GM12878 (cell line): ENCODE data around the gene PSMA7. TPM values are rescaled to one million over a fixed set of nuclear protein-coding genes. Genes with fewer than 3 reads are reported as not detected.

Source experiments
- ATAC-seq: fragments of 200-7000 bp; cut with Tn5 transposase; 3 replicates; pipeline ENCODE4 v1.9.1; 2020; ENCODE audit warnings: mild to moderate bottlenecking, moderate library complexity
- BruUV-seq: library from RNA; stranded (reverse); fragments of 400-500 nt; replicated peaks from 2 replicates; lab custom pipeline; 2021; lab: Mats Ljungman, UMichigan
- CTCF ChIA-PET: fragments of 300-600 bp; sonication (Branson Sonifier 250); formaldehyde crosslinking; extraction: SDS; loops from one replicate; lab custom pipeline; 2021; ENCODE audit warnings: inconsistent platforms; lab: Yijun Ruan, JAX
- POLR2A ChIA-PET: fragments of 350-600 bp; formaldehyde crosslinking; extraction: SDS; loops from one replicate; lab custom pipeline; 2021; ENCODE audit warnings: inconsistent platforms; lab: Charles Lee
- RAD21 ChIA-PET: fragments of 300-600 bp; sonication (Branson Sonifier 250); formaldehyde crosslinking; loops from one replicate; lab custom pipeline; 2023; ENCODE audit warnings: antibody characterized with exemption; ENCODE audit not compliant: unreplicated experiment; lab: Charles Lee
- SMC1A ChIA-PET: fragments of 300-600 bp; sonication (Branson Sonifier 250); formaldehyde crosslinking; loops from one replicate; lab custom pipeline; 2023; ENCODE audit not compliant: unreplicated experiment, uncharacterized antibody; lab: Charles Lee
- DNase-seq: peaks from one replicate; pipeline ENCODE4 v3.0.0-alpha.2; 2011; ENCODE audit warnings: low read depth, low spot score
- FAIRE-seq: peaks from 3 replicates; lab custom pipeline; 2011; peaks lifted over from hg19 to GRCh38; lab: Jason Lieb, UNC
- H2AFZ ChIP-seq: 2 replicates; pipeline ENCODE4 v1.6.0; 2011; ENCODE audit warnings: low read depth, low read length, control low read depth; ENCODE audit not compliant: control insufficient read depth
- H3K27ac ChIP-seq: 2 replicates; pipeline ENCODE4 v1.5.1; 2011; ENCODE audit warnings: control low read depth; ENCODE audit not compliant: control insufficient read depth, insufficient read depth
- H3K27me3 ChIP-seq, 2 experiments: replicated peaks in 1 of 2; 2 replicates each; pipeline versions ENCODE4 v1.6.0 to v1.6.1; 2011; ENCODE audit warnings: low read length in 1 of 2; ENCODE audit not compliant: control insufficient read depth in 2 of 2, insufficient read depth in 2 of 2
- H3K36me3 ChIP-seq, 2 experiments: 2 replicates each; pipeline ENCODE4 v1.5.1; 2011; ENCODE audit warnings: low read length in 1 of 2; ENCODE audit not compliant: control insufficient read depth in 2 of 2, insufficient read depth in 2 of 2
- H3K4me1 ChIP-seq: 2 replicates; pipeline ENCODE4 v1.6.1; 2011; ENCODE audit warnings: mild to moderate bottlenecking, low read length, moderate library complexity, mixed read lengths; ENCODE audit not compliant: control insufficient read depth, insufficient read depth
- H3K4me2 ChIP-seq: 2 replicates; pipeline ENCODE4 v1.6.0; 2011; ENCODE audit warnings: control low read depth; ENCODE audit not compliant: control insufficient read depth, insufficient read depth
- H3K4me3 ChIP-seq: fragments of 200-600 bp; sonication (generic); 2 replicates; pipeline ENCODE4 v1.5.1; 2016
- H3K79me2 ChIP-seq: 2 replicates; pipeline ENCODE4 v1.6.0; 2011; ENCODE audit warnings: low read length; ENCODE audit not compliant: control insufficient read depth, insufficient read depth
- H3K9ac ChIP-seq: 2 replicates; pipeline ENCODE4 v1.8.0; 2011; ENCODE audit warnings: low read length, control low read depth, mixed read lengths; ENCODE audit not compliant: control insufficient read depth, insufficient read depth
- H3K9me3 ChIP-seq: replicated peaks from 3 replicates; pipeline ENCODE4 v1.5.1; 2011; ENCODE audit warnings: mild to moderate bottlenecking, low read length; ENCODE audit not compliant: control insufficient read depth, insufficient read depth
- H4K20me1 ChIP-seq: 2 replicates; pipeline ENCODE4 v1.6.0; 2011; ENCODE audit not compliant: control insufficient read depth, insufficient read depth
- DPF2 ChIP-seq: fragments of 450-650 bp; IDR thresholded peaks from 2 replicates; pipeline ENCODE4 v1.6.1; 2017; ENCODE audit warnings: mild to moderate bottlenecking
- EP300 ChIP-seq, 2 experiments: fragments of 150-350 bp in 1 of 2; IDR thresholded peaks; 2 replicates each; pipeline ENCODE4 v1.6.1; 2011 to 2012; ENCODE audit warnings: low read depth in 2 of 2, low read length in 2 of 2, borderline replicate concordance in 1 of 2, improper control_type of control experiment in 1 of 2, inconsistent platforms in 1 of 2; ENCODE audit not compliant: control insufficient read depth in 1 of 2
- ESRRA ChIP-seq: IDR thresholded peaks from 2 replicates; pipeline ENCODE4 v1.6.1; 2012; ENCODE audit warnings: mild to moderate bottlenecking, low read length, improper control_type of control experiment
- ETV6 ChIP-seq, 2 experiments: fragments of 450-650 bp in 1 of 2; IDR thresholded peaks in 1 of 2; conservative IDR thresholded peaks in 1 of 2; 2 replicates each; pipeline ENCODE4 v1.6.1; 2014; ENCODE audit warnings: antibody characterized with exemption in 1 of 2, borderline replicate concordance in 1 of 2, low read depth in 1 of 2, mild to moderate bottlenecking in 1 of 2, moderate library complexity in 1 of 2
- HDGF ChIP-seq: fragments of 450-650 bp; IDR thresholded peaks from 2 replicates; pipeline ENCODE4 v1.6.1; 2016; ENCODE audit warnings: antibody characterized with exemption
- NFIC ChIP-seq: IDR thresholded peaks from 2 replicates; pipeline ENCODE4 v1.6.1; 2012; ENCODE audit warnings: low read depth, mild to moderate bottlenecking, inconsistent platforms, low read length, moderate library complexity
- RAD21 ChIP-seq: IDR thresholded peaks from 2 replicates; pipeline ENCODE4 v1.6.1; 2011; ENCODE audit warnings: mild to moderate bottlenecking, low read depth, low read length, moderate library complexity; ENCODE audit not compliant: insufficient read depth
- SMC3 ChIP-seq: IDR thresholded peaks from 2 replicates; pipeline ENCODE4 v1.6.1; 2011; ENCODE audit warnings: low read length, improper control_type of control experiment, borderline replicate concordance
- SUPT20H ChIP-seq: IDR thresholded peaks from 2 replicates; pipeline ENCODE4 v1.6.1; 2011; ENCODE audit warnings: low read depth, mild to moderate bottlenecking, low read length, moderate library complexity, borderline replicate concordance; ENCODE audit not compliant: control insufficient read depth
- WRNIP1 ChIP-seq: IDR thresholded peaks from 2 replicates; pipeline ENCODE4 v1.6.1; 2011; ENCODE audit warnings: low read depth, low read length, improper control_type of control experiment, borderline replicate concordance
- YBX1 ChIP-seq: fragments of 450-650 bp; IDR thresholded peaks from 2 replicates; pipeline ENCODE4 v1.6.1; 2016; ENCODE audit warnings: antibody characterized with exemption
- ZNF207 ChIP-seq: fragments of 450-650 bp; IDR thresholded peaks from 2 replicates; pipeline ENCODE4 v1.6.1; 2014; ENCODE audit warnings: antibody characterized with exemption, mild to moderate bottlenecking, borderline replicate concordance
- ZNF274 ChIP-seq: IDR thresholded peaks from one replicate; pipeline ENCODE4 v1.8.0; 2011; ENCODE audit not compliant: insufficient read length, insufficient read depth
- WGBS: methylation state at CpG from one replicate; pipeline ENCODE4 v1.1.6; 2016; ENCODE audit warnings: low lambda C conversion rate; ENCODE audit not compliant: insufficient replicate concordance, insufficient coverage; ENCODE audit errors: missing lambda C conversion rate; 5-methylcytosine and 5-hydroxymethylcytosine counted together
- in situ Hi-C: fragments of 300-500 bp; cut with MboI; formaldehyde crosslinking; loops from 9 replicates; pipeline ENCODE4 v1.14.3; 2018; ENCODE audit warnings: mixed read lengths
- intact Hi-C: fragments of 100-400 bp; cut with micrococcal nuclease; formaldehyde crosslinking; loops from one replicate; pipeline ENCODE4 v1.14.2; 2022; ENCODE audit not compliant: unreplicated experiment
- polyA plus RNA-seq, 11 experiments: library from polyadenylated mRNA; depleted of rRNA in 4 of 11; unstranded in 6 of 11; stranded (reverse) in 5 of 11; fragments of >200 nt; fragmentation: Nextera tagmentation in 4 of 11; fragmentation: Illumina TruSeq in 1 of 11; extraction: Ambion mirVana in 4 of 11; extraction: Trizol in 1 of 11; gene quantifications; 1 replicate in 1 of 11; 2 replicates in 10 of 11; pipeline versions ENCODE4 v1.2.1 to v1.2.3, GENCODE V29; 2011 to 2016; ENCODE audit warnings: inconsistent platforms in 2 of 11, missing spikeins in 2 of 11, low read depth in 1 of 11
- total RNA-seq, 4 experiments: library from RNA; depleted of rRNA in 3 of 4; stranded (reverse); fragments of >200 nt in 3 of 4; fragmentation: Illumina TruSeq in 1 of 4; extraction: Trizol in 1 of 4; gene quantifications; 2 replicates each; pipeline versions ENCODE4 v1.2.1 to v1.2.3, GENCODE V29; 2013 to 2021
- TF ChIP-seq, protein P1 (sequence below): fragments of 450-650 bp; IDR thresholded peaks from 2 replicates; pipeline ENCODE4 v1.6.1; 2017; ENCODE audit warnings: borderline replicate concordance
- TF ChIP-seq, protein P2 (sequence below): IDR thresholded peaks from 2 replicates; pipeline ENCODE4 v1.6.1; 2011; ENCODE audit warnings: borderline replicate concordance, low read depth, mild to moderate bottlenecking, moderate library complexity, low read length; ENCODE audit not compliant: insufficient read depth, poor library complexity, severe bottlenecking
- TF ChIP-seq, protein P3 (sequence below): fragments of 450-650 bp; IDR thresholded peaks from 2 replicates; pipeline ENCODE4 v1.6.1; 2017; ENCODE audit warnings: mild to moderate bottlenecking

PSMA7 gene
- total and polyA plus RNA-seq, 10 of the 15 experiments (the other 5 are each of a cell fraction or from before 2014, with no cell fraction given) = 216 to 857 (median 368) TPM

DNA sequence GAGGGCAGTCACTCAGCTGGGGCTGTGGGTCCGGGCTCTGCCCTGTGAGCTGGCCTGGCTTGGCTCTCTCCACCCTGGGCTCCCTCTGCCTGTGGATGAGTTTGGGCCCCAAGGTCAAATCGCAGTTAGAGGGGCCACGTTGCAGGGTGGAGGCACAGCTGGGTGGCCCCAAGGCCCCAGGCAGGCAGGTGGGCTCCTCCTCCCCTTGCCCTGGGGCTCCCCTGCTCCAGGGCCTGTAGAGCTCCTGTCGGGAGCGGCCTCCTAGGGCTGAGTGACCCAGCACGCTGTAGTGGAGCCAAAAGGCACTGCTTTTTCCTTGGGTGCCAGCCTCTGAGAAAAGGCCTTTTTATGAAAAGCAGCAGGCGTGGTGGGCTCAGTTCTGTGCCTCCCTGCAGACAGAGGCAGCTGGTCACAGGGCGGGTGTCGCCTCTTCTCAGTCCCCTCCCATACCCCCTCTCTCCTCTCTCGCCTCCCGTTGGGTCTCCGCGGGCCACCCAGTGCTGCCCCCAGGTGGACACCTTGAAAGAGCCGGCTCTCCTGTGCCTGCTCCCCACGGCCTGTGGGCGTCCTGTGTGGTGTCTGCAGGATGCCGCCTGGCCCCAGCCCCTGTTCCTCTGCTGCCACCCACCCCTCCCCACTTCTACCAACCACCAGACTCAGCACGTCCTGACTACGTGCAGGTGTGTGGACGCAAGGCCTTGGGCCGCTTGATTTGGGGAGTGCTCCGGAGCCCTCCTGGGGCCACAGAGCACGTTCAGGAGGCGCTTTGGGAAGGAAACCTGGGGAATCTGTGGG, 13.6 kb upstream of the PSMA7 start:
- H2AFZ ChIP-seq = no peak overlapping the region
- intact Hi-C loops (loop anchor here (1.0 kb wide), 1 partner anchor 145 kb away; no protein-coding TSS in a partner anchor), in situ Hi-C loops (no loop called here)
- H3K4me1 ChIP-seq = peaks cover 9% of the 10 kb centered on the region
- H3K4me2 ChIP-seq = no peak overlapping the region
- H3K4me3 ChIP-seq = no peak overlapping the region
- ChIA-PET POLR2A (no interaction called here), RAD21 (no interaction called here), SMC1A (no interaction called here), CTCF (interaction anchor here (0.8 to 1.5 kb wide), 3 partner anchors 12 to 146 kb away, joined by 3 to 8 read pairs (median 5); no protein-coding TSS in a partner anchor)
- no peak for DNase-seq
- 58% methylated on average over 24 of the region's 24 CpGs for WGBS
- no peak overlapping the region for H3K9ac ChIP-seq
- H4K20me1 ChIP-seq = no peaks in the 10 kb centered on the region
- H3K9me3 ChIP-seq = no peaks in the 10 kb centered on the region; the same call in 2 of the 3 replicates
- ATAC-seq = peak; percentile 97
- H3K27ac ChIP-seq = no peak overlapping the region
- H3K36me3 ChIP-seq = peaks cover 16 to 28% of the 10 kb centered on the region in 2 experiments; a peak in 3 of 4 replicates
- peaks cover 6% of the 10 kb centered on the region for H3K79me2 ChIP-seq
- no peaks in the 10 kb centered on the region for H3K27me3 ChIP-seq
- FAIRE-seq = no peak
- BruUV-seq = no TSS peak
- TF ChIP-seq ETV6 (conservative IDR thresholded peaks at IDR 0.05 in 1 of 2, IDR thresholded peaks at IDR 0.05 in 1 of 2; ENCODE audit: borderline replicate concordance in 1 of 2, low read depth in 1 of 2) (no peak), ZNF274 (no peak), DPF2 (no peak), SMC3 (peak; percentile 54; the same call in 1 of the 2 replicates), EP300 (IDR thresholded peaks at IDR 0.05; ENCODE audit: borderline replicate concordance in 1 of 2, control insufficient read depth in 1 of 2, low read depth in 2 of 2, low read length in 2 of 2) (no peak), YBX1 (no peak), RAD21 (peak; percentile 44; the same call in 1 of the 2 replicates), WRNIP1 (no peak), SUPT20H (no peak), ESRRA (no peak), HDGF (no peak), ZNF207 (no peak), NFIC (no peak)
- TF ChIP-seq, protein P1, sequence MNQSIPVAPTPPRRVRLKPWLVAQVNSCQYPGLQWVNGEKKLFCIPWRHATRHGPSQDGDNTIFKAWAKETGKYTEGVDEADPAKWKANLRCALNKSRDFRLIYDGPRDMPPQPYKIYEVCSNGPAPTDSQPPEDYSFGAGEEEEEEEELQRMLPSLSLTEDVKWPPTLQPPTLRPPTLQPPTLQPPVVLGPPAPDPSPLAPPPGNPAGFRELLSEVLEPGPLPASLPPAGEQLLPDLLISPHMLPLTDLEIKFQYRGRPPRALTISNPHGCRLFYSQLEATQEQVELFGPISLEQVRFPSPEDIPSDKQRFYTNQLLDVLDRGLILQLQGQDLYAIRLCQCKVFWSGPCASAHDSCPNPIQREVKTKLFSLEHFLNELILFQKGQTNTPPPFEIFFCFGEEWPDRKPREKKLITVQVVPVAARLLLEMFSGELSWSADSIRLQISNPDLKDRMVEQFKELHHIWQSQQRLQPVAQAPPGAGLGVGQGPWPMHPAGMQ = no peak
- TF ChIP-seq, protein P2, sequence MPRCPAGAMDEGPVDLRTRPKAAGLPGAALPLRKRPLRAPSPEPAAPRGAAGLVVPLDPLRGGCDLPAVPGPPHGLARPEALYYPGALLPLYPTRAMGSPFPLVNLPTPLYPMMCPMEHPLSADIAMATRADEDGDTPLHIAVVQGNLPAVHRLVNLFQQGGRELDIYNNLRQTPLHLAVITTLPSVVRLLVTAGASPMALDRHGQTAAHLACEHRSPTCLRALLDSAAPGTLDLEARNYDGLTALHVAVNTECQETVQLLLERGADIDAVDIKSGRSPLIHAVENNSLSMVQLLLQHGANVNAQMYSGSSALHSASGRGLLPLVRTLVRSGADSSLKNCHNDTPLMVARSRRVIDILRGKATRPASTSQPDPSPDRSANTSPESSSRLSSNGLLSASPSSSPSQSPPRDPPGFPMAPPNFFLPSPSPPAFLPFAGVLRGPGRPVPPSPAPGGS = no peak
- TF ChIP-seq, protein P3, sequence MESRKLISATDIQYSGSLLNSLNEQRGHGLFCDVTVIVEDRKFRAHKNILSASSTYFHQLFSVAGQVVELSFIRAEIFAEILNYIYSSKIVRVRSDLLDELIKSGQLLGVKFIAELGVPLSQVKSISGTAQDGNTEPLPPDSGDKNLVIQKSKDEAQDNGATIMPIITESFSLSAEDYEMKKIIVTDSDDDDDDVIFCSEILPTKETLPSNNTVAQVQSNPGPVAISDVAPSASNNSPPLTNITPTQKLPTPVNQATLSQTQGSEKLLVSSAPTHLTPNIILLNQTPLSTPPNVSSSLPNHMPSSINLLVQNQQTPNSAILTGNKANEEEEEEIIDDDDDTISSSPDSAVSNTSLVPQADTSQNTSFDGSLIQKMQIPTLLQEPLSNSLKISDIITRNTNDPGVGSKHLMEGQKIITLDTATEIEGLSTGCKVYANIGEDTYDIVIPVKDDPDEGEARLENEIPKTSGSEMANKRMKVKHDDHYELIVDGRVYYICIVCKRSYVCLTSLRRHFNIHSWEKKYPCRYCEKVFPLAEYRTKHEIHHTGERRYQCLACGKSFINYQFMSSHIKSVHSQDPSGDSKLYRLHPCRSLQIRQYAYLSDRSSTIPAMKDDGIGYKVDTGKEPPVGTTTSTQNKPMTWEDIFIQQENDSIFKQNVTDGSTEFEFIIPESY = no peak
